ENCODE measurements around the gene NOL4L.
A peak's percentile ranks its signal among the peaks of the same experiment; 100 is the strongest.

Gene NOL4L

GRCh38 chr20:32539817-32540675, 45.1 kb downstream of the NOL4L start:
- TF ChIP-seq FOXP2 (optimal IDR thresholded peaks at IDR 0.05; ENCODE audit: control extremely low read depth, extremely low read length, insufficient read depth) (no peak), POLR2AphosphoS5 (IDR thresholded peaks at IDR 0.05; ENCODE audit: borderline replicate concordance, low read depth, low read length) (no peak), EZH2 (IDR thresholded peaks at IDR 0.05) (no peak)
- Histone ChIP-seq H3K4me3 (no peak overlapping the region), H3K9ac (ENCODE audit: insufficient read length) (no peak overlapping the region), H3K36me3 (ENCODE audit: insufficient read depth, low read length) (no peaks in the 10 kb centered on the region), H3K27ac (no peak overlapping the region), H3K9me3 (ENCODE audit: low read depth, low read length) (no peaks in the 10 kb centered on the region)
- DNase-seq (ENCODE audit: low read depth, low spot score): no peak

GRCh38 chr20:32539026-32539816, 45.9 kb downstream of the NOL4L start:
- Histone ChIP-seq H3K9ac (ENCODE audit: insufficient read length) (no peak overlapping the region), H3K4me3 (no peak overlapping the region), H3K27ac (no peak overlapping the region), H3K36me3 (ENCODE audit: insufficient read depth, low read length) (no peaks in the 10 kb centered on the region), H3K9me3 (ENCODE audit: low read depth, low read length) (no peaks in the 10 kb centered on the region)
- TF ChIP-seq FOXP2 (optimal IDR thresholded peaks at IDR 0.05; ENCODE audit: control extremely low read depth, extremely low read length, insufficient read depth): no peak
- no peak for TF ChIP-seq EZH2 (IDR thresholded peaks at IDR 0.05)
- TF ChIP-seq POLR2AphosphoS5 (IDR thresholded peaks at IDR 0.05; ENCODE audit: borderline replicate concordance, low read depth, low read length): no peak
- DNase-seq (ENCODE audit: low read depth, low spot score): no peak

GRCh38 chr20:32538526-32538939, 46.6 kb downstream of the NOL4L start:
- H3K27ac ChIP-seq: no peak overlapping the region
- no peak for TF ChIP-seq FOXP2 (optimal IDR thresholded peaks at IDR 0.05; ENCODE audit: control extremely low read depth, extremely low read length, insufficient read depth)
- H3K36me3 ChIP-seq (ENCODE audit: insufficient read depth, low read length): no peaks in the 10 kb centered on the region
- H3K4me3 ChIP-seq: no peak overlapping the region
- no peak overlapping the region for H3K9ac ChIP-seq (ENCODE audit: insufficient read length)
- H3K9me3 ChIP-seq (ENCODE audit: low read depth, low read length): no peaks in the 10 kb centered on the region
- no peak for DNase-seq (ENCODE audit: low read depth, low spot score)

GRCh38 chr20:32537657-32538525, 47.2 kb downstream of the NOL4L start:
- Histone ChIP-seq H3K27ac (no peak overlapping the region), H3K9me3 (ENCODE audit: low read depth, low read length) (no peaks in the 10 kb centered on the region), H3K4me3 (no peak overlapping the region), H3K36me3 (ENCODE audit: insufficient read depth, low read length) (no peaks in the 10 kb centered on the region), H3K9ac (ENCODE audit: insufficient read length) (no peak overlapping the region)
- DNase-seq (ENCODE audit: low read depth, low spot score): no peak
- TF ChIP-seq EZH2 (IDR thresholded peaks at IDR 0.05): no peak
- no peak for TF ChIP-seq POLR2AphosphoS5 (IDR thresholded peaks at IDR 0.05; ENCODE audit: borderline replicate concordance, low read depth, low read length)
- no peak for TF ChIP-seq FOXP2 (optimal IDR thresholded peaks at IDR 0.05; ENCODE audit: control extremely low read depth, extremely low read length, insufficient read depth)

- no peak for DNase-seq (ENCODE audit: low read depth, low spot score)
- Histone ChIP-seq H3K27ac (no peak overlapping the region), H3K9me3 (ENCODE audit: low read depth, low read length) (no peaks in the 10 kb centered on the region), H3K4me3 (peak overlapping the region; percentile 52), H3K9ac (ENCODE audit: insufficient read length) (no peak overlapping the region), H3K36me3 (ENCODE audit: insufficient read depth, low read length) (no peaks in the 10 kb centered on the region)
- TF ChIP-seq EZH2 (IDR thresholded peaks at IDR 0.05) (no peak), FOXP2 (optimal IDR thresholded peaks at IDR 0.05; ENCODE audit: control extremely low read depth, extremely low read length, insufficient read depth) (no peak)
Measured at GRCh38 chr20:32536851-32537656, 48.1 kb downstream of the NOL4L start.

GRCh38 chr20:32535953-32536823, 48.9 kb downstream of the NOL4L start:
- TF ChIP-seq FOXP2 (optimal IDR thresholded peaks at IDR 0.05; ENCODE audit: control extremely low read depth, extremely low read length, insufficient read depth): no peak
- H3K9ac ChIP-seq (ENCODE audit: insufficient read length): no peak overlapping the region
- H3K4me3 ChIP-seq: peak overlapping the region; percentile 70
- H3K9me3 ChIP-seq (ENCODE audit: low read depth, low read length): no peaks in the 10 kb centered on the region
- no peaks in the 10 kb centered on the region for H3K36me3 ChIP-seq (ENCODE audit: insufficient read depth, low read length)
- no peak for DNase-seq (ENCODE audit: low read depth, low spot score)
- no peak overlapping the region for H3K27ac ChIP-seq

- Histone ChIP-seq H3K27ac (no peak overlapping the region), H3K4me3 (peak overlapping the region; percentile 25; the same call in 1 of the 2 replicates), H3K36me3 (ENCODE audit: insufficient read depth, low read length) (no peaks in the 10 kb centered on the region), H3K9me3 (ENCODE audit: low read depth, low read length) (no peaks in the 10 kb centered on the region), H3K9ac (ENCODE audit: insufficient read length) (no peak overlapping the region)
- TF ChIP-seq EZH2 (IDR thresholded peaks at IDR 0.05): no peak
- TF ChIP-seq POLR2AphosphoS5 (IDR thresholded peaks at IDR 0.05; ENCODE audit: borderline replicate concordance, low read depth, low read length): no peak
- no peak for TF ChIP-seq FOXP2 (optimal IDR thresholded peaks at IDR 0.05; ENCODE audit: control extremely low read depth, extremely low read length, insufficient read depth)
- DNase-seq (ENCODE audit: low read depth, low spot score): no peak
Measured at GRCh38 chr20:32535316-32535952, 49.7 kb downstream of the NOL4L start.
